ENCODE data around the gene SPATA20. TPM values are rescaled to one million over a fixed set of nuclear protein-coding genes. Genes with fewer than 3 reads are reported as not detected.

SPATA20 gene
- 10 to 100 TPM; 31.3 to 33.1 TPM for total RNA-seq

- POLR2A ChIA-PET = interaction anchor here (1.0 to 1.1 kb wide), 3 partner anchors 43 to 233 kb away, joined by 3 to 4 read pairs (median 4); no protein-coding TSS in a partner anchor
Observed at GRCh38 chr17:50547035-50547735, at the start of gene SPATA20. Gene SPATA20, plus strand, starts transcription at chr17:50547174. Its CDS starts 35 bp downstream, at chr17:50547209.

DNA sequence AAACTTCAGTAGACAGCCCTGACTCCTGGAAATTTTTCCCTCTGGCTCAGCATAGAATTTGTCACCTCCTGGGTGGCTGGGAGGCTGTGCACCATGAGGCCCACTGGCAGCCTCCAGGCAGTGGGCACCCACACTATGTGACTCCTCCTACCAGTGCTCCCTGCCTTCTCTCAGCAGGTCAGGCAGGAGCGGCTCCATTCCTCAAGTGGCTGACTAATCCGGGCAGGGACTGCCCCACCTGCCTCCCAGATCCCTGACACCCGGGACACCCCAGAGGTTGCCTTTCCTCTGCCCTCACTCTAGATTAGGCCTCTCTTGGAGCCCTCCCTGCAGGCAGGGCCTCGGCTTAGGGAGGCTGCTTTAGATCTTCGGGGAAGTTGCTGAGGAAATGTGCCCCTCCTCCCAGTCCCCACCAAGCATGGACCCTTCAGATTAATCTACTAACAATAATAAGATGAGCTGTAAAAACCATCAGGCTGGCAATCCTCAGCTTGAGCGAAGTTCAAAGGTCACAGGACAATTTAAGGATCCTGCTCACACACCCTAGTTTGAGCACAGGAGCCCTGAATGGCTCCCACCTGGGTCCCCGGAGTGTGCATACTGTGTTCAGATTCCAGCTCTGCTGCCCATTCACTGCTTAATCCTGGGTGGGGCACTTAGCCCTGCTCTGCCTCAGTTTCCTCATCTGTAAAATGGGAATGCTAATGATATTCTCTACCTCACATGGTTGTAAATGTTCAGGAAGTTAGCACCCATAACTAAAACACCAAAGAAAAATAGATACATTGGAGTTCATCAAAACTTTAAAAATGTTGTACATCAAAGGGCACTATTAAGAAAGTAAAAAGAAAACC is 48.7 kb upstream of the SPATA20 start:
- H3K4me1 Mint-ChIP-seq = no peaks in the 10 kb centered on the region
- POLR2A ChIA-PET = no interaction called here

More at GRCh38 chr17:50547035-50547735, at the start of gene SPATA20:
- Mint-ChIP-seq H3K4me1 (peaks cover 13% of the 10 kb centered on the region), H3K36me3 (no peaks in the 10 kb centered on the region), H3K27me3 (peaks cover 15% of the 10 kb centered on the region), H3K4me3 (peak within 1 kb of the TSS; percentile 86), H3K27ac (peak within 1 kb of the TSS; percentile 85), H3K9me3 (no peaks in the 10 kb centered on the region)
- DNase-seq (peak; percentile 92), ATAC-seq (ENCODE audit: low read depth) (peak; percentile 92)

DNA sequence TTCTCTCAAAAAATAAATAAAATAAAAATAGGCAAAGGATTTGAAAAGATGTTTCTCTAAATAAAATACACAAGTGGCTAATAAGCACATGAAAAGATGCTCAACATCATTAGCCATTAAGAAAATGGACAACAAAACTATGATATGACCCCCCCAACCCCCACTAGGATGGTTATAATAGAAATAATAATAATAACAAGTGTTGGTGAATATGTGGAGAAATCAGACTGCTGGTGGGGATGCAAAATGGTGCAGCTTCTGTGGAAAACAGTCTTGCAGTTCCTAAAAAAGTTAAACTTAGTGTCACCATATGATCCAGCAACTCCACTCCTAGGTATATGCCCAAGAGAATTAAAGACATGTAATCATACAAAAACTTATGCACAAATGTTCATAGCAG is 47.7 kb upstream of the SPATA20 start:
- no peak for ATAC-seq (ENCODE audit: low read depth)
- no peak for DNase-seq
- Mint-ChIP-seq H3K36me3 (no peaks in the 10 kb centered on the region), H3K27me3 (peaks cover 5% of the 10 kb centered on the region), H3K4me3 (no peak overlapping the region), H3K9me3 (no peaks in the 10 kb centered on the region), H3K27ac (no peak overlapping the region), H3K4me1 (peaks cover 7% of the 10 kb centered on the region)
- POLR2A ChIA-PET = no interaction called here

More for the DNA sequence above, 48.7 kb upstream of the SPATA20 start:
- H3K4me3 Mint-ChIP-seq = no peak overlapping the region
- H3K27me3 Mint-ChIP-seq = no peaks in the 10 kb centered on the region
- H3K9me3 Mint-ChIP-seq = no peaks in the 10 kb centered on the region
- no peaks in the 10 kb centered on the region for H3K36me3 Mint-ChIP-seq
- no peak for ATAC-seq (ENCODE audit: low read depth)
- no peak for DNase-seq
- no peak overlapping the region for H3K27ac Mint-ChIP-seq

DNA sequence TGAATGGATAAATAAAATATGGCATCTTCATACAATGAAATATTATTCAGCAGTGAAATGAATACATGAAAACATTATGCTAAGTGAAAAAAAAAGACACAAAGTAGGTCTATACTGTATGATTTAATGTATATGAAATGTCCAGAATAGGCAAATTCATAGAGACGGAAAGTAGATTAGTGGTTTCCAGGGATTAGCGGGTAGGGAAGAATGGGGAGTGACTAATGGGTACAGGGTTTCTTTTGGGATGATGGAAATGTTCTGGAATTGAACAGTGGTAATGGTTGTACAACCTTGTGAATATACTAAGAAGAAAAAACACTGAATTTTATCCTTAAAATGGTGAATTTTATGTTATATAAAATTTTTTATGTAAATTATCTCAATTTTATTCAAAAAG is 47.3 kb upstream of the SPATA20 start:
- H3K4me3 Mint-ChIP-seq = no peak overlapping the region
- POLR2A ChIA-PET = no interaction called here
- no peaks in the 10 kb centered on the region for H3K9me3 Mint-ChIP-seq

GRCh38 chr17:50501054-50501453 is 45.9 kb upstream of the SPATA20 start:
- POLR2A ChIA-PET = no interaction called here
- DNase-seq = no peak
- no peak overlapping the region for H3K27ac Mint-ChIP-seq
- ATAC-seq (ENCODE audit: low read depth) = no peak
- no peak overlapping the region for H3K4me3 Mint-ChIP-seq
- no peaks in the 10 kb centered on the region for H3K36me3 Mint-ChIP-seq
- H3K4me1 Mint-ChIP-seq = peaks cover 14% of the 10 kb centered on the region
- H3K27me3 Mint-ChIP-seq = peaks cover 10% of the 10 kb centered on the region
- no peaks in the 10 kb centered on the region for H3K9me3 Mint-ChIP-seq

More for the DNA sequence above, 47.3 kb upstream of the SPATA20 start:
- Mint-ChIP-seq H3K36me3 (no peaks in the 10 kb centered on the region), H3K27ac (no peak overlapping the region), H3K27me3 (peaks cover 5% of the 10 kb centered on the region), H3K4me1 (peaks cover 10% of the 10 kb centered on the region)
- no peak for ATAC-seq (ENCODE audit: low read depth)
- DNase-seq = no peak

GRCh38 chr17:50502301-50502990 is 44.5 kb upstream of the SPATA20 start:
- H3K9me3 Mint-ChIP-seq = no peaks in the 10 kb centered on the region
- POLR2A ChIA-PET = interaction anchor here (1.2 kb wide), 1 partner anchor 23 kb away, joined by 3 read pairs; no protein-coding TSS in a partner anchor
- no peak for ATAC-seq (ENCODE audit: low read depth)
- no peaks in the 10 kb centered on the region for H3K36me3 Mint-ChIP-seq
- H3K27ac Mint-ChIP-seq = no peak overlapping the region
- peaks cover 10% of the 10 kb centered on the region for H3K27me3 Mint-ChIP-seq
- H3K4me1 Mint-ChIP-seq = peaks cover 14% of the 10 kb centered on the region
- no peak overlapping the region for H3K4me3 Mint-ChIP-seq
- DNase-seq = no peak

DNA sequence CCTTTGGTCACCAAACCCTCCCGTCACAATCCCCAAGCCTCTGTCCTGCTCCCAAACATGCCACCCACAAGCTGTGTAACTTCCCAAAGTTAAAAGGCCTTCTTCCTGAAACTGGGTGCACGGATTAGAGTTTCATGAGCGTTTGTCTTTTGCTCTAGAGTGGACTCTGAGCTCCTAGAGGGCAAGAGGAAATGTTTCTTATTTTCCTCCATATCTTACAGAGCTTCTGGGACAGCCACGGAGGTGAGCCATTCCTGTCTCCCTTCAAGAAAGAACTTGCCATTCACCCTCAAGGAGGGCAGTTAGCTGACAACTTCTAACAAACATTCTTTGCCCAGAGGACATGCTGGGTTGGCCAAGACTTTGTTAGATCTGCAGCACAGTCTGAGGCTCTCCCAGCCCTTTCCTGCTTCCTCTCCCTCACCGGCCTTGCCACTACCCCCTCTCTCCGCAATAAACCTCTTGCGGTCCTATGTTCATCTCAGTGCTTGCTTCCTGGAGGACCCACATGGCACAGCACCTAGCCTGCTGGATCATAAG is 41.3 kb upstream of the SPATA20 start:
- no peak overlapping the region for H3K27ac Mint-ChIP-seq
- H3K4me3 Mint-ChIP-seq = no peak overlapping the region
- ATAC-seq (ENCODE audit: low read depth) = no peak
- H3K9me3 Mint-ChIP-seq = no peaks in the 10 kb centered on the region
- no peaks in the 10 kb centered on the region for H3K36me3 Mint-ChIP-seq
- H3K27me3 Mint-ChIP-seq = peaks cover 10% of the 10 kb centered on the region
- POLR2A ChIA-PET = no interaction called here
- peaks cover 29% of the 10 kb centered on the region for H3K4me1 Mint-ChIP-seq
- no peak for DNase-seq

- DNase-seq (no peak), ATAC-seq (ENCODE audit: low read depth) (no peak)
- H3K27me3 Mint-ChIP-seq = peaks cover 10% of the 10 kb centered on the region
- H3K4me3 Mint-ChIP-seq = no peak overlapping the region
- peaks cover 35% of the 10 kb centered on the region for H3K4me1 Mint-ChIP-seq
- POLR2A ChIA-PET = interaction anchor here (0.6 kb wide), 1 partner anchor 31 kb away, joined by 3 read pairs; no protein-coding TSS in a partner anchor
- no peaks in the 10 kb centered on the region for H3K9me3 Mint-ChIP-seq
- no peak overlapping the region for H3K27ac Mint-ChIP-seq
- no peaks in the 10 kb centered on the region for H3K36me3 Mint-ChIP-seq
Observed at GRCh38 chr17:50506298-50506697, 40.7 kb upstream of the SPATA20 start.

DNA sequence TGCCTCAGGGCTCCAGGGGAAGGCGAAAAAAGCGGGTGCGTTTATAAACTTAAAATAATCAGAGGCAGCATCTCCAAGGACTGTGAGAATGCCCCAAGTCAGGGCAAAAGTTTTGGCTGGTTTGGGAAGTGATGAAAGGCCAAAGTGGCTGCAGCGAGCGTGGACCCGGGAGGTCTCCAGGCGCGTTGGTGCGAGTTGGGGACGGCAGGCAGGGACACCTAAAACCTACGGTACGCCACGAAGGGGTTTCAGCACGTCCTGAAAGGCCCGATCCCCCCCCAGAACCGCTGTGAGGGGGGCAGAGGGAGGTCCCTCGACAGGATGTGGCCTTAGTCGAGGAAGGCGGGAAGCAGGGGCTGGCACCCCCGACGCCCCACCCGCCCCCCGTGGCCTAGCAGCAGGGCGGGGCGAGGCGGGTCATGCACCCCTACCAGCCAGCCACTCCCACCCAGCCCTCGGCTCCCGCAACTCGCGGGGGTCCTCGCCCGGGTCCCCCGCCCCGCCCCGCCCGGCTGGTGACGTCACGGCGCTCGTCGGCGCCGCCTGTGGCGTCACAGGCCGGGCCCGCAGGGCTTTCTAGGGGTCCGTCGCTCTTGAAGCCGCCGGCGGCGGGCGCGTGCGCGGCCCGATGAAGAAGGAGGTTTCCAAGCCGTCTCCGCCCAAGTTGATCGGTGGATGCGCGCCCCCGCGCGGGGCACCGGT is 39.0 kb upstream of the SPATA20 start, which contains the start of gene MYCBPAP:
MYCBPAP (plus strand) TSS at position 569 of the 702 bp plus-strand sequence. CDS start 236 bp downstream, outside the sequence.
- H3K4me3 Mint-ChIP-seq = peak within 1 kb of the TSS; percentile 91
- H3K9me3 Mint-ChIP-seq = no peaks in the 10 kb centered on the region
- H3K27ac Mint-ChIP-seq = peak within 1 kb of the TSS; percentile 94
- ATAC-seq (ENCODE audit: low read depth) (peak; percentile 72), DNase-seq (peak; percentile 85)
- H3K4me1 Mint-ChIP-seq = peaks cover 37% of the 10 kb centered on the region
- no peaks in the 10 kb centered on the region for H3K36me3 Mint-ChIP-seq
- POLR2A ChIA-PET = no interaction called here
- H3K27me3 Mint-ChIP-seq = peaks cover 10% of the 10 kb centered on the region

- Mint-ChIP-seq H3K27ac (peak overlapping the region; percentile 71), H3K36me3 (no peaks in the 10 kb centered on the region), H3K4me3 (peak overlapping the region; percentile 91), H3K4me1 (peaks cover 33% of the 10 kb centered on the region), H3K27me3 (peaks cover 7% of the 10 kb centered on the region), H3K9me3 (no peaks in the 10 kb centered on the region)
- no peak for ATAC-seq (ENCODE audit: low read depth)
- no peak for DNase-seq
- POLR2A ChIA-PET = interaction anchor here (0.8 kb wide), 1 partner anchor 358 kb away, joined by 3 read pairs; no protein-coding TSS in a partner anchor
Observed at GRCh38 chr17:50508573-50509460, 38.2 kb upstream of the SPATA20 start.

DNA sequence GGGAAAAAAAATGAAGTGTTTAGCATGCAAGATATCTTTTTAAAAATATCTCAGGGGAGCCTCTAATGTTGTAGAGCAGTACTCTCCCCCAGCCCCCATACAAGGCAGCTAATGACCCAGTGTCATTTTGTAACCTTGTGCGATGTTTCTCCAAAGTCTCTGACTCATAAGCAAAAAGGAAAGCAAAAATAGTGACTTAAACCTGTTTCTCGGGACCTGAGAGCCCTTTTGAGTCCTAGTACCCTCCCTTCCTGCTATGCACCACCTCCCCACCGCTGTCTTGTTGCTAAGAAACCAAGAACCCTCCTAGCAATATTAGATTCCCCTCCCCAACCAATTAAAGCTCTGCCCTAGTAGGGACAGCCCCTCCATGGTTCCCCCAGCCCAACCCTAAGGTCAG is 35.9 kb upstream of the SPATA20 start:
- no peaks in the 10 kb centered on the region for H3K27me3 Mint-ChIP-seq
- no peaks in the 10 kb centered on the region for H3K36me3 Mint-ChIP-seq
- H3K9me3 Mint-ChIP-seq = no peaks in the 10 kb centered on the region
- H3K4me3 Mint-ChIP-seq = peak overlapping the region; percentile 9
- peak overlapping the region; percentile 42 for H3K27ac Mint-ChIP-seq
- ATAC-seq (ENCODE audit: low read depth) = peak; percentile 65
- H3K4me1 Mint-ChIP-seq = peaks cover 24% of the 10 kb centered on the region
- POLR2A ChIA-PET = no interaction called here
- DNase-seq = no peak

DNA sequence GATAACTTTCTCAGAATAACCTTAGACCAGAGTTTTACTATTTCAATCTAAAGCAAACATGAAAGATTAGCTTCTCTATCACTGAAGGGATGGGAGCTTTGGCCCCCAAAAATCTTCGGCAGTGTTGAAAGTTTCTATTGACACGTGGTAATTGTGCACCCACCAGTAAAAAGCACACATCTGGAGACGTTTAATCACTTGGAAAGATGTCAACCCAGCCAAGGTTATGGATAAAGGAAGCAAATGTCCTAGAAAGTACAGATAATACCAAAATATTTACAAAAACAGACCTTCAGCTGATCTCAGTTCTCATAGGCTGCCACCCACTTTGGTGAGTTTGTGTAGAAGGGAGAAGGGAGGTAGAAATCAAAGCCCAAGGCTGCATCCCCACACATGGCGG is 33.5 kb upstream of the SPATA20 start:
- Mint-ChIP-seq H3K4me1 (peaks cover 20% of the 10 kb centered on the region), H3K27ac (no peak overlapping the region), H3K27me3 (no peaks in the 10 kb centered on the region), H3K9me3 (no peaks in the 10 kb centered on the region), H3K4me3 (no peak overlapping the region), H3K36me3 (no peaks in the 10 kb centered on the region)
- ATAC-seq (ENCODE audit: low read depth) = no peak
- POLR2A ChIA-PET = no interaction called here
- DNase-seq = no peak

Data from activated naive CD8-positive, alpha-beta T cell treated with anti-CD3 and anti-CD28 coated beads, Interleukin-2, amount 10 ng/mL, durations not matched to agents 7 days and 5 days (primary cell).